Stimulated activated naive CD8-positive, alpha-beta T cell treated with anti-CD3 and anti-CD28 coated beads, Interleukin-15, amount 100 ng/mL, for 72 hours (primary cell): Measurements from ENCODE around the gene DRAM1.
"Not testable (repeated sequence)": the region's sequence is repeated elsewhere in the genome, so short reads cannot be mapped to it uniquely, and the experiment has no call there.

Experiments
- ATAC-seq: fragments of 150-1000 bp; cut with Tn5 transposase; 2 replicates; pipeline ENCODE4 v1.10.0; 2021; ENCODE audit warnings: mild to moderate bottlenecking, moderate library complexity
- DNase-seq, 2 donors: peaks; one replicate each; pipeline ENCODE4 v3.0.0; 2021 to 2022
- H3K27ac Mint-ChIP-seq, 2 donors: one replicate each; pipeline ENCODE4 v1.8.0; 2022; ENCODE audit warnings: mild to moderate bottlenecking in 2 of 2, mixed read lengths in 2 of 2, moderate library complexity in 2 of 2
- H3K27me3 Mint-ChIP-seq: one replicate; pipeline ENCODE4 v1.8.0; 2022; ENCODE audit warnings: mixed read lengths
- H3K4me1 Mint-ChIP-seq: one replicate; pipeline ENCODE4 v1.8.0; 2022; ENCODE audit warnings: mild to moderate bottlenecking, mixed read lengths
- H3K4me3 Mint-ChIP-seq, 2 donors: one replicate each; pipeline ENCODE4 v1.8.0; 2022; ENCODE audit warnings: mild to moderate bottlenecking in 2 of 2, mixed read lengths in 2 of 2, moderate library complexity in 1 of 2
- H3K9me3 Mint-ChIP-seq, 2 donors: one replicate each; pipeline ENCODE4 v1.8.0; 2022; ENCODE audit warnings: mixed read lengths in 2 of 2

Gene DRAM1

DNA sequence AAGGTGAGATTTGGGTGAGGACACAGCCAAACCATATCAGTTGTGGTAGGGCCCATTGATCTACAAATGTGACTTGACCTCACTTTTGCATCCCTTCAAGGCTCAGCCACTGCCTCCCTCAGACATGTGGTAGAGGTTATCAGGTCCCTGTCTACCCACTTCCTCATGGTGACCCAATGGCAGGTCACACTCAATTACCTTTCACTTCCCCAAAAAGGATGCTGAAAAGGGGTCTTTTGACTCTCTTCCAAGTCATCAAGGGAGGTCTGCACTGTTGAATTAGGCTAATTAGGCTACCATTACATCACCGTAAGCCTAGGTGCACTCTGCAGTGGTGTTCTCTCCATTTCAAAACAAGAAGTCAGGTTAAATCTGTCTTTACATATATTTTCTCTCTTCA lies 22.6 kb upstream of the DRAM1 start:
- H3K4me3 Mint-ChIP-seq = no peak overlapping the region
- H3K27ac Mint-ChIP-seq = peak overlapping the region in 1 of 2 donors; percentile 62
- ATAC-seq = no peak
- H3K4me1 Mint-ChIP-seq = peaks cover 33% of the 10 kb centered on the region
- H3K9me3 Mint-ChIP-seq = peaks cover 0 to 11% of the 10 kb centered on the region in 2 donors
- no peak for DNase-seq
- H3K27me3 Mint-ChIP-seq = no peaks in the 10 kb centered on the region

DNA sequence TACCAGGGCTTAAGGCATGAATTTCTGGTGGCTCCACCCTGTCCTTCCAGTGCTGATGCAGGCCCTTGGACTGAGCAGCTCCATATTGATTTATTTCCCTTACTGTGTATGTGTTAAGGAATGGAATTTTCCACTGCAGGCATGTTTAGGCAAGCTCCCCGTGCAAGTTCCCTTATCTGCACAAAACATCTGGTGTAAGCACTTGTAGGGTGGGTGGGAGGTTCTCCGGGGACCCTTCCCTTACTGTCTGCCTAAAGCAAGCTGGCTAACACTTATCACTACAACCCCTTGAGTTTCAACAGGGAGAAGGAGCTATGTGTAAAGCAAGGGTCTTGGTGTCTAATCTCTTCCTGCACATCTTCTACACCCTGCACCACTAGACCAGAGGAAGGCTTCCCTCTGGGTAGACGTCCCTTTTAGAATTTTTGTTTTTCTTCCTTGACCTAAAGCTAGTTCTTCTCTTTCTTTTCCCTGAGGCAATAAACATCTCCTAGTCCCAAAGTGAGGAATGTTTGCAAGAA lies 22.0 kb upstream of the DRAM1 start:
- ATAC-seq (no peak), DNase-seq (no peak)
- Mint-ChIP-seq H3K27ac (no peak overlapping the region), H3K27me3 (no peaks in the 10 kb centered on the region), H3K4me1 (peaks cover 33% of the 10 kb centered on the region), H3K4me3 (no peak overlapping the region), H3K9me3 (peaks cover 0 to 11% of the 10 kb centered on the region in 2 donors)

DNA sequence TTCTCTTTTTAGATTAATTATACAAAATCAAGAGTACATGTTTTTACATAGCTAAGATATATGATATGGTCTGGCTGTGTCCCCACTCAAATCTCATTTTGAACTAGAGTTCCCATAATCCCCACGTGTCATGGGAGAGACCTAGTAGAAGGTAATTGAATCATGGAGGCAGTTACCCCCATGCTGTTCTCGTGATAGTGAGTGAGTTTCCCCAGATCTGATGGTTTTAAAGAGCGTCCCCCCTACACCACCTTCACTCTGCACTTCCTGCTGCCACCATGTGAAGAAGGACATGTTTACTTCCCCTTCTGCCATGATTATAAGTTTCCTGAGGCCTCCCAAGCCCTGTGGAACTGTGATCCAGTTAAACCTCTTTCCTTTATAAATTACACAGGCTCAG lies 21.4 kb upstream of the DRAM1 start:
- DNase-seq (no peak), ATAC-seq (no peak)
- Mint-ChIP-seq H3K27ac (no peak overlapping the region), H3K4me1 (peaks cover 39% of the 10 kb centered on the region), H3K9me3 (peaks cover 0 to 11% of the 10 kb centered on the region in 2 donors), H3K27me3 (no peaks in the 10 kb centered on the region), H3K4me3 (no peak overlapping the region)

DNA sequence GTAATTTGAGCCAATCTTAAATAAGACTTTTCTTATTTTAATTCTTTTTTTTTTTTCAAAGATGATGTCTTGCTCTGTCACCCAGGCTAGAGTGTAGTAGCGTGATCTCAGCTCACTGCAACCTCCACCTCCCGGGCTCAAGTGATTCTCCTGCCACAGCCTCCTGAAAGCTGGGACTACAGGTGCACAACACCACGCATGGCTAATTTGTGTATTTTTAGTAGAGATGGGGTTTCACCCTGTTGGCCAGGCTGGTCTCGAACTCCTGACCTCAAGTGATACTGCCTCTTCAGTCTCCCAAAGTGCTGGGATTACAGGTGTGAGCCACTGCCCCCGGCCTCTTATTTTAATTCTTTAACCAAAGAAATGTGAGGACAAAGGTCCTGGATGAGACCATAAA lies 20.8 kb upstream of the DRAM1 start:
- not testable (repeated sequence) for H3K4me3 Mint-ChIP-seq, ATAC-seq, H3K27me3 Mint-ChIP-seq, H3K27ac Mint-ChIP-seq, DNase-seq
- H3K9me3 Mint-ChIP-seq = peaks cover 0 to 11% of the 10 kb centered on the region in 2 donors
- peaks cover 40% of the 10 kb centered on the region for H3K4me1 Mint-ChIP-seq

DNA sequence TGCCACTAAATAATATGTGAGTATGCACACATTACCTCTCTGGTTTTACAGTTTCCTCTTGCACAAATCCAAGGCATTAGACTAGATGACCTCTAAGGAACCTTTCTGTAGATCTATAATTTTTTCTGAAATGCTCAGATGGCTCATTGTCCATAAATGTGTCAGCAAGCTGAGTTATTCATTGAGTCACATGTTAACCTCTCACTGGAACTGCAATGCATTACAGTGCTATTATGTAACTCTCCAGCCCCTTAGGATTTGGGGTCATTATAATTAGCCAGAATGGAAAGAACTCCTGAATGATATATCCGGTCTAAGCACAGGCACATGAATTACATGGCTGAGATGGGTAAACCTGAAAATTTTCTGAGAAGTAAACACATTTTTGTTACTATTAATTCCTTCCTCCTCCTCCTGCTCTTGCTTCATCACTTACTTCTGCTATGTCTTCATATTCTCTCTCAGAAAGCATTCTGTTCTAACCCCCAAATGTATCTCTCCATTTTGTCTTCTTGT lies 20.3 kb upstream of the DRAM1 start:
- no peak overlapping the region for H3K4me3 Mint-ChIP-seq
- ATAC-seq (peak; percentile 56), DNase-seq (no peak)
- H3K4me1 Mint-ChIP-seq = peaks cover 40% of the 10 kb centered on the region
- H3K9me3 Mint-ChIP-seq = peaks cover 0 to 11% of the 10 kb centered on the region in 2 donors
- no peak overlapping the region for H3K27ac Mint-ChIP-seq
- H3K27me3 Mint-ChIP-seq = no peaks in the 10 kb centered on the region

DNA sequence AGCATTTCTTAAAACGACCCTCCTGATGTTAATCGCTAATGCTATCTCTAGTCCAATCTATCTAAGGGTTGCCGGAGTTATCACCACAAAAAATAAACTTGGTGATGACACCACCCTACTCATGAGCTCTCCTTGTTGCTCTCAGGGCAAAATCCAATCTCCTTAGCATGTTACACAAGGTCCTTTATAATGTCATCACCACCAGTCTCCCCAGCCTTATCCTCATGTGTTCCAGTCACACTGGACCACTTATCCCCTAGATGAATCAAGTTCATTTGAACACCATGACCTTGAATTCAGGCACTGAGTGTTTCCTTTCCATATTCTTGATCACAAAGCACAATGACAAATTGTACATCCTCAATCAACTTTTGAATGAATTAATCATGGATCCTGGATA lies 19.0 kb upstream of the DRAM1 start:
- Mint-ChIP-seq H3K27ac (no peak overlapping the region), H3K27me3 (no peaks in the 10 kb centered on the region), H3K4me1 (peaks cover 40% of the 10 kb centered on the region), H3K4me3 (no peak overlapping the region), H3K9me3 (peaks cover 0 to 11% of the 10 kb centered on the region in 2 donors)
- DNase-seq = no peak
- no peak for ATAC-seq

DNA sequence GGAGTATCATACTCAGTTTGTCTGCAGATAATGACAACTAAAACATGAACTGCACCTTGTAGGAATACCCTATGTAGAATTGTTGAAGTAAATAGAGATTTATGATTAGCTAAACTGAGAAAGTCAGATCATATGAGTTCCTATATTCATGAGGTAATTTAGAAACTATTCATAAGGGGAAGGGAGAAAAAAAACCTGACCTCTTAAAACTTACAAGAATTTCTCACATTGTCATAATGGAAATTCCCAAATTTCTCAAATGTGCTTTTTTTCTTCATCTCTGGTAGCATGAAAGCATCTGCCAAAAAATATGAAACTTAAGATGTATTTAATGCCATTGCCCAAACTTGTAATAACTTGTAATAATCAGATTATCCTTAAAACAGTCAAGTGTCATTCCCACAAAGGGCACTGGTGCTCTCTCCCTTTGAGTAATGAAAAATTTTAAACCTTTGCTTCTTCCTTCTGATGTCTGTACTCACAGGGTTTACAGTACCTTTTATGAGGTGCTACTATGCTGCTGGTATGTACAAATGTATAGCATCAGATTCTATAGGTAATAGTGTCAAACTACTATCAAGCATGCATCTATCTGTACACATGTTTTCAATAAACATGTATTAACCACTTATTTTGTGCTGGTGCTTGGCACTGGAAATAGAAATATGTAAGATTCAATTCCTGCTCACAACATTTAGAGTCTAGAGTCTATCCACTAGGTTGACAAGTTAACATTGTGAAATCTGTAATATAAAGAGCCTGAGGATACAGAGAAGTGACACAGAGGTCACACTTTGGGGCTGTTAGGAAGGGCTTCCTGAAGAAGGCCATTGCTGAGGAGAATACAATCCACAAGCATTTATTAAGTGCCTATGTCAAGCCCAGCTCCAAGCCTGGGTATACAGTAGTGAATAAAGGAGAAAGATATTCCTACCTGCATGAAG lies 17.4 kb upstream of the DRAM1 start:
- DNase-seq (no peak), ATAC-seq (peak; percentile 79)
- Mint-ChIP-seq H3K27me3 (no peaks in the 10 kb centered on the region), H3K9me3 (peaks cover 3 to 11% of the 10 kb centered on the region in 2 donors), H3K4me1 (peaks cover 37% of the 10 kb centered on the region), H3K4me3 (peak overlapping the region in 1 of 2 donors; percentile 56), H3K27ac (no peak overlapping the region)

DNA sequence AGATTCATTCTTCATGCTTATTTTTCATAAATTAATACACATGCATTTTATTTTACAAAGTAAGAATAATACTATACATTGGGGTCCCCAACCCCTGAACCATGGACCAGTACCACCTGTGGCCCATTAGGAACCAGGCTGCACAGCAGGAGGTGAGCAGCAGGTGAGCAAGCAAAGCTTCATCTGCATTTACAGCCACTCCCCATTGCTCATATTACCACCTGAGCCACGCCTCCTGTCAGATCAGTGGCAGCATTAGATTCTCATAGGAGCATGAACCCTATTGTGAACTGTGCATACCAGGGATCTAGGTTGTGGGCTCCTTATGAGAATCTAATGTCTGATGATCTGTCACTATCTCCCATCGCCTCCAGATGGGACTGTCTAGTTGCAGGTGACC lies 15.7 kb upstream of the DRAM1 start:
- ATAC-seq, H3K27me3 Mint-ChIP-seq, DNase-seq, H3K27ac Mint-ChIP-seq, H3K4me3 Mint-ChIP-seq: not testable (repeated sequence)
- Mint-ChIP-seq H3K9me3 (peaks cover 8 to 14% of the 10 kb centered on the region in 2 donors), H3K4me1 (peaks cover 30% of the 10 kb centered on the region)

DNA sequence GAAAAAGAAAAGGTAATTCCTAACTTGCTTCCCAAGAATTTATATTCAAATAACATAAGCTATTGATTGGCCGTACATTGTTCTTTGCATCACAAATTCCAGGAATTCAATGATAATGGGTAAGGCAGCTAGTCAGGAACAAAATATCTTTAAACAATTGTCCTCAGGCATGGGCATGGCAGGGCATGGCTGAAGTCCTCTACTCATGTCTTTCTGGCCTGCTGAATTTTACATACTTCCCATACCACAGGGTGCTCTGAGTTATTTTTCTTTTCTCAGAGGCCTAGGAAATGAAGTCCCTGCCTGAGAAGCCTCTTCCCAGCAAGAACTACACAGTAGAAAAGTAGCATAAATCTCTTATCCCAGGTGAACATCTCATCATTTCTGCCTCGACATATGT lies 15.1 kb upstream of the DRAM1 start:
- no peak overlapping the region for H3K27ac Mint-ChIP-seq
- peaks cover 30% of the 10 kb centered on the region for H3K4me1 Mint-ChIP-seq
- H3K4me3 Mint-ChIP-seq = no peak overlapping the region
- H3K9me3 Mint-ChIP-seq = peaks cover 8 to 14% of the 10 kb centered on the region in 2 donors
- DNase-seq (no peak), ATAC-seq (no peak)
- no peaks in the 10 kb centered on the region for H3K27me3 Mint-ChIP-seq

DNA sequence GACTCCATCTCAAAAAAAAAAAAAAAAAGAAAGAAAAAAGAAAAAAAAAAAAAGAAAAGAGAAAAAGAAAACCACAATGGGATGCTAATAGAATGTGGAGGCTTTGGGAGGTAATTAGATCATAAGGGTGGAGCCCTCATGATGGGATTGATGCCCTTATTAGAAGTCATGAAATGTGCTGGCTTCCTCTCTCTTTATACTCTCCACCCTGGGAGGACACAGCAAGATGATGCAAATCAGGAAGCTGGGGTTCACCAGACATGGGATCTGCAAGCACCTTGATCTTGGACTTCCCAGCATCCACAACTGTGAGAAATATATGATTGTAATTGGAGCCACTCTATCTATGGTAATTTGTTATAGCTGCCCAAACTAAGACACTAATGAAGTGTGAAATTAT lies 13.4 kb upstream of the DRAM1 start:
- Mint-ChIP-seq H3K27me3 (no peaks in the 10 kb centered on the region), H3K4me1 (peaks cover 28% of the 10 kb centered on the region), H3K9me3 (peaks cover 8 to 14% of the 10 kb centered on the region in 2 donors), H3K4me3 (no peak overlapping the region), H3K27ac (no peak overlapping the region)
- ATAC-seq = no peak
- DNase-seq = no peak

DNA sequence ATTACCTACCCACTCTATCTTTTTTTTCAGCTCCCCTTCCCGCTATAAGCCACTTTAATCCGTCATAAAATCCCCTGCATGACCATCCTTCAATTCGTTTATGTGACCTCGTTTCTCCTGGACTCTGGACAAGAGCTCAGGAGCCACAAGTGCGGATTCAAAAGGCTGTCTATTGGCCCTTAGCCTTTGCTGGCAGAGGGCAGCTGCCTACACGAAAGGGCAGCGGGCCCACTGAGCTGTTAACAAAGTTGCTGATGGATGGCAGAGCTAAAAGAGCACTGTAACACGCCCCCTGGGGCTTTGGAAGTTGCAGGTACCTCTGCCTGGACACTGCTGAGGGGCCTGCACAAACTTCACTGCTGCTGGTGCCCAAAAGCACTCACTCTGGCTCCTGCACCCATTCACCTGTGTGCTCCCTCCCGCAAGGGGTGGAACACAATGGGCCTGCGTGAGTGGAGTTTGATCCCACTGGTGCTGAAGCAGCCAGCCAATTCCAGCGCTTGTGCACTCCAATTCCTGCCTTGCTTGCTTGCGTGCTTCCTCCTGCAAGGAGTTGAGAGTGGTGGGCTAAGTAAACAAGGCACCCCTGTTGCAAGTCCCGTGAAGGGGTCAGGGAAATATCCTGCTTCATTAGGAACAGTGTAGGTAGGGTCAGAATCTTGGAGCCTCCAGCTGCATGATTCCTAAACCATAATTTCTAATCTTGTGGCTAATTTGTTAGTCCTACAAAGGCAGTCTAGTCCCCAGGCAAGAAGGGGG lies 10.6 kb upstream of the DRAM1 start:
- DNase-seq (no peak), ATAC-seq (no peak)
- Mint-ChIP-seq H3K27me3 (no peaks in the 10 kb centered on the region), H3K27ac (peak overlapping the region in 1 of 2 donors; percentile 36), H3K4me3 (no peak overlapping the region), H3K9me3 (peaks cover 8 to 14% of the 10 kb centered on the region in 2 donors), H3K4me1 (peaks cover 6% of the 10 kb centered on the region)

DNA sequence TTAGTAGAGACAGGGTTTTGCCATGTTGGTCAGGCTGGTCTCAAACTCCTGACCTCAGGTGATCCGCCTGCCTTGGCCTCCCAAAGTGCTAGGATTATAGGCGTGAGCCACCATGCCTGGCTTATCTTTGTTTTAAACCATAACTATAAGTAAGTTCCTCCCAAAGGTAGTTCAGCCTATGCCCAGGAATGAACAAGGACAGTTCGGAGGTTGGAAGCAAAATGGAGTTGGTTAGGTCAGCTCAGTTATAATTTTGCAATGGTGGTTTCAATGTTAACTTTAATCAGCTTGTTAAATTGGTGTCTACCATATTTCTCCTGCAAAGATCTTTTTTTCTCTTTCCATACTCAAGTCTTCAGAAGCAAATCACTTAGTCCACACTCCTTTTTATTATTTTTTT lies 9.8 kb upstream of the DRAM1 start:
- not testable (repeated sequence) for H3K4me3 Mint-ChIP-seq, H3K4me1 Mint-ChIP-seq, H3K27me3 Mint-ChIP-seq, H3K27ac Mint-ChIP-seq, DNase-seq, ATAC-seq
- H3K9me3 Mint-ChIP-seq = peaks cover 8 to 14% of the 10 kb centered on the region in 2 donors

DNA sequence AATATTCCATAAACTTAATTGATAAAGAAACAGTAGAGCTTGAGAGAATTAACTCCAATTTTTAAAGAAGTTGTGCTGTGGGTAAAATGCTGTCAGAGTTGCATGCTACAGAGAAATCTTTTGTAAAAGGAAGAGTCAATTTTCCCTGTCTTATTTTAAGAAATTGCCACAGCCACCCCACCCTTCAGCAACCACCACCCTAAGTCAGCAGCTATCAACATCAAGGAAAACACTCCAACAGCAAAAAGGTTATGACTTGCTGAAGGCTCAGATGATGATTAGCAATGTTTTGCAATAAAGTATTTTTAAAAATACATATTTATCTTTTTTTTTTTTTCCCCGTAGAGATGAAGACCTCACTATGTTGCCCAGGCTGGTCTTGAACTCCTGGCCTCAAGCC lies 6.5 kb upstream of the DRAM1 start:
- no peak for DNase-seq
- H3K4me3 Mint-ChIP-seq = no peak overlapping the region
- no peaks in the 10 kb centered on the region for H3K27me3 Mint-ChIP-seq
- H3K27ac Mint-ChIP-seq = no peak overlapping the region
- no peak for ATAC-seq
- peaks cover 2% of the 10 kb centered on the region for H3K4me1 Mint-ChIP-seq
- peaks cover 0 to 1% of the 10 kb centered on the region in 2 donors for H3K9me3 Mint-ChIP-seq

DNA sequence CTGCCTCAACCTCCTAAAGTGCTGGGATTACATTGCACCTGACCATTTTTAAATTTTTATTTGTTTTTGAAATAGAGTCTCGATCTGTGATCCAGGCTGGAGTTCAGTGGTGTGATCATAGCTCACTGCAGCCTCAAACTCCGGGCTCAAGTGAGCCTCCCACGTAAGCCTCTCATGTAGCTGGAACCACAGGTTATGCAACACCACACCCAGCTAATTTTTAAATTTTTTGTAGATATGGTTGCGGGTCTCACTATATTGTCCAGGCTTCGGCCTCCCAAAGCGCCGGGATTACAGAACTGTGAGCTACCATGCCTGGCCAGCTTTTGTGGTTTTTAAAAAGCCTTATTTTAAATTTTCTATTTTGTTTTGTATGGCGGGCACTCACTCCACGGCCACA lies 2.2 kb upstream of the DRAM1 start:
- DNase-seq (no peak), ATAC-seq (no peak)
- no peak overlapping the region for H3K27ac Mint-ChIP-seq
- H3K9me3 Mint-ChIP-seq = no peaks in the 10 kb centered on the region
- H3K27me3 Mint-ChIP-seq = no peaks in the 10 kb centered on the region
- H3K4me3 Mint-ChIP-seq = no peak overlapping the region
- H3K4me1 Mint-ChIP-seq = peaks cover 20% of the 10 kb centered on the region

DNA sequence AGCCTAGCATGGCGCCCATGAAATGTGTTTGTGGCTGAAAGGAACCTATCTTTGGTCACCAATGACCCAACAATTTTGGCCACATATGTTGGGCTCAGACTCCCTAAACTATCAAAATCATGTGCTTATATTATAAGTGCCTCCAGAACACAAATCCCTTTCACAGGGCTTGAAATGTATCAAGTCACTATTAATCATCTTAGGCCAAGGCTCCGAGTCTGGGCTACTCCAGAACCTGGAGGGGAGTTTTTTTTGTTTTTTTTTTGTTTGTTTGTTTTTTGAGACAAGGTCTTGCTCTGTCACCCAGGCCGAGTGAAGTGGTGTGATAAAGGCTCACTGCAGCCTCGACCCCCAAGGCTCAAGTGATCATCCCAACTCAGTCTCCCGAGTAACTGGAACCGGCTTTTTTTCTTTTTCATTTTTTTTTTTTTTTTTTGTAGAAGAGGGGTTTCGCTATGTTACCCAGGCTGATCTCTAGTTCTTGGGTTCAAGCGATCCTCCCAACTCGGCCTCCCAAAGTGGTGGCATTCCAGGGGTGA lies 989 bp upstream of the DRAM1 start:
- Mint-ChIP-seq H3K4me3 (peak overlapping the region; percentile 92 to 96), H3K27me3 (no peaks in the 10 kb centered on the region), H3K4me1 (peaks cover 26% of the 10 kb centered on the region), H3K27ac (peak overlapping the region; percentile 34 to 46), H3K9me3 (no peaks in the 10 kb centered on the region)
- ATAC-seq (no peak), DNase-seq (no peak)
